LNCaP clone FGC (cell line): ENCODE results near the gene SLC39A11.

ENCODE experiments used
- DNase-seq: peaks from one replicate; pipeline ENCODE4 v3.0.0-alpha.2; 2011; ENCODE audit warnings: low read depth
- H3K4me3 ChIP-seq: 2 replicates; pipeline ENCODE4 v1.5.1; 2011; ENCODE audit warnings: mild to moderate bottlenecking, low read depth, low read length, control low read depth
- CTCF ChIP-seq: IDR thresholded peaks from 2 replicates; pipeline ENCODE4 v1.5.1; 2012; ENCODE audit warnings: mild to moderate bottlenecking; ENCODE audit not compliant: control insufficient read depth, insufficient read depth; ENCODE audit errors: extremely low read depth

SLC39A11 gene

GRCh38 chr17:72661116-72661944 is 431.2 kb downstream of the SLC39A11 start:
- H3K4me3 ChIP-seq: no peak overlapping the region
- no peak for DNase-seq
- TF ChIP-seq CTCF: no peak

GRCh38 chr17:72660274-72661115 is 432.0 kb downstream of the SLC39A11 start:
- no peak for DNase-seq
- no peak for TF ChIP-seq CTCF
- H3K4me3 ChIP-seq: no peak overlapping the region

- no peak for TF ChIP-seq CTCF
- DNase-seq: no peak
- H3K4me3 ChIP-seq: no peak overlapping the region
Measured at GRCh38 chr17:72659811-72660210, 432.7 kb downstream of the SLC39A11 start.

- no peak overlapping the region for H3K4me3 ChIP-seq
- no peak for DNase-seq
- TF ChIP-seq CTCF: no peak
Measured at GRCh38 chr17:72658675-72659074, 433.8 kb downstream of the SLC39A11 start.

GRCh38 chr17:72657467-72658317 is 434.8 kb downstream of the SLC39A11 start:
- TF ChIP-seq CTCF: no peak
- H3K4me3 ChIP-seq: no peak overlapping the region
- no peak for DNase-seq

- no peak overlapping the region for H3K4me3 ChIP-seq
- TF ChIP-seq CTCF: no peak
- DNase-seq: no peak
Measured at GRCh38 chr17:72656130-72656763, 436.2 kb downstream of the SLC39A11 start.
